Activated T-helper 1 cell treated with anti-CD3 and anti-CD28 coated beads, Interleukin-2, amount 50 U/mL, for 16 hours (primary cell): ENCODE results near the gene NUP37.
"Not testable (repeated sequence)": the region's sequence is repeated elsewhere in the genome, so short reads cannot be mapped to it uniquely, and the experiment has no call there.

Experiments used
- DNase-seq, 2 donors: peaks; one replicate each; pipeline ENCODE4 v3.0.0-alpha.2; 2020; ENCODE audit warnings: low read depth in 1 of 2, low spot score in 1 of 2

NUP37 gene

GRCh38 chr12:102093319-102093718 is 26.6 kb downstream of the NUP37 start:
- DNase-seq, result no peak

GRCh38 chr12:102089228-102089835 is 30.6 kb downstream of the NUP37 start:
- not testable (repeated sequence) for DNase-seq

- DNase-seq, result no peak
Observed at GRCh38 chr12:102080842-102081241, 39.1 kb downstream of the NUP37 start.

DNA sequence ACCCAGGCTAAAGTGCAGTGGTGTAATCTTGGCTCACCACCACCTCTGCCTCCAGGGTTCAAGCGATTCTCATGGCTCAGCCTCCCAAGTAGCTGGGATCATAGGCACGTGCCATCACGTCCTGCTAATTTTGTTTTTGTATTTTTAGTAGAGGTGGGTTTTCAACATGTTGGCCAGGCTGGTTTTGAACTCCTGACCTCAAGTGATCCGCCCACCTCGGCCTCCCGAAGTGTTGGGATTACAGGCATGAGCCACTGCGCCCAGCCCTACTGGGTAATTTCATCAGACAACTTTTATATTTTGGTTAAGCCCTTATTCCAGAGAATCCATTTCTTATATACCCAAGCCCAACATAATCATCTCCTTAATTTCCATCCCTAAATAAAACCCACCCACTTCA is 47.8 kb downstream of the NUP37 start:
- not testable (repeated sequence) for DNase-seq

DNA sequence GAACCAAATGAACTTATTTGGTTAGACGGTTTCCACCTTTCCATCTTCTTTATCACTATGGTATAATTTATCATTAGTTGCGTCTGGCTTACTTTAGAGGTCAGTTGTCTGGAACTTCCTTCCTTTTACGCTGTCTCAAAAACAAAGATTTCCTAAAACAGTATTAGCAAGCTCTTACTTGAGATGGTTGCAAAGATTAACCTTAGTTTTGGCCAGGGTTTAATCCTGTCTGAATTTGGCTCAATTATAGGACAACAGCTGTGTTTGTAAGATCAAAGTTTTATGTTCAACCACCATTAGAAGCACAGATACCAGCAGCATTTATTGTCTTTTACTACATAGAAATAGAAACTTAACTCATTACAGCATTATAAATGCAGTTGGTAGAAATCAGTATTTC is 50.2 kb downstream of the NUP37 start:
- DNase-seq, result no peak

DNA sequence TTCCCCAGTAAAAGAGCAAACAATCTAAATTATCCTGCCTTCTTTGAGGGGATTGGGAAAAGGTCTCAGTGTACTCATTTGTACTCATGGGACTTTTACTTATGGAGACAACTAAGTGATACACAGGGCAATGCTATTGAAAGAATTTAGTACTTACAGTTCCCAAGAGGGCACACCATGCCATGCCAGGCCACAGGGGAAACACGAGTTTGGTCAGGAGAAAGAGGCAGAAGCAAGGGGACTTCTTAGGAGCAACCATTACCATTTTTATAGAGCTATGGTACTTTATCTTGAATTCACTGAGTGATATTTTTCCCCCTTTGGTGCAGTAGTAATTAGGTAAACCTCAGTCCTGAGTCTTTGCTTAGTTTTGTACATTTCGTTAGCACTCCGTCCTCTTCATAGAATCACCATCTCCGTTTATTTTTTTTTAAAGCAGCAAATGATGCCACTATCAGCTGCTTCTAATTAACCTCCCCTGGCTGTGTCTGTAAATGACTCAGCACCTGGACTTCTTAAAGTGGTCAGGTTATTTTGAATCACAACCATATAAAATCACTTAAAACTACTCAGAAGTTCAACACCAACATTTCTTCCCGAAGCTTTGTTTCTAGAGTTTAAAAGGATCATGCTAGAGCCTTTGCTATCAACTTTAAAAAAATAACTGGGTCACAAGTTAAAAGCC is 52.2 kb downstream of the NUP37 start:
- no peak for DNase-seq

DNA sequence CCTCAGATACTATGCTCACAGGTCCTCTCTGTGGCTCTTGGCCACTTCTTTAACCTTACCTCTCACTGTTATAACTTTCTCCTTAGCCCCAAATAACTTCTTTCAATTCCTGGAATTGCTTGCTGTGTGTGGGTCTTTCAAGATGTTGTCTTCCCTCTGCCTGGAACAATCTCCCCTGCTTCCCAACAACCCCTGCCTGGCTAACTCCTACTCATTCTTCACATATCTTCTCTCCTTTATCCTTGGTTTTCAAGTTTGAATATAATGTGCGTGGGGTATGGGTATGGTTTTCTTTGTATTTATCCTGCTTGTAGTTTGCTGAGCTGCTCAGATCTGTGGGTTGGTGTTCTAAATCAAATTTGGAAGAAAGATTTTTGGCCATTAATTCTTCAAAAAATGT is 55.4 kb downstream of the NUP37 start:
- no peak for DNase-seq

DNA sequence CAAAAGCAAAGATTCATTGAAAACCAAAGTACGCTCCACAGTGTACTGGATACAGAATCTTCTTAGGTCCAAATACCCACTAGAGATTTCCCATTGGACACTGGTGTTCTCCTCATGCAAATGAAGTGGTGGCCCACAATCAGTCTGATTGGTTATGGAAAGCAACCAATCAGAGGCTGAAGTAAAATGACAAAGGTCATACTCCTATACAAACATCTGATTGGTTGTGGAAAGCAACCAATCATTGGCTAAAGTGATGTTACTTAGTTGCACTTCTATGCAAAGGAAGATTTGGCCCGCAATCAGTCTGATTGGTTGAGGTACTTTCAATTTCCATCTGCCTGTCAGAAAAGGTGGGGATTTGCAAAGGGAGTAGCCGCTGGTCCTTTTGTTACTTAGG is 56.8 kb downstream of the NUP37 start:
- DNase-seq, result no peak

DNA sequence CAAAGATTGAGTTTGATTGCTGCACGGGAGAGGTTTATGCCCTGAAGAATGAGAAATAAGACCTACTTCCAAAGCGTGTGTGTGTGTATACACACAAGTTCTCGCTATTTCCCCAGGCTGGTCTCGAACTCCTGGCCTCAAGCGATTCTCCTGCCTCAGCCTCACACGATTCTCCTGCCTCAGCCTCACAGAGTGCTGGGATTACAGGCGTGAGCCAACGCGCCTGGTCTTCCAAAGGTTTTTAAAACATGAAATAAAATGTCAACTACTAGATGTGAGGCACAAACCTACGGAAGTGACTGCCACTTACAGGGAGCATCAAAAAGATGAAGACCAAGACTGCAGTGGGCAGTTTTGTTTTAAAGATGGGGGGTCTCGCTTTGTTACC is 57.5 kb downstream of the NUP37 start:
- DNase-seq, result no peak

DNA sequence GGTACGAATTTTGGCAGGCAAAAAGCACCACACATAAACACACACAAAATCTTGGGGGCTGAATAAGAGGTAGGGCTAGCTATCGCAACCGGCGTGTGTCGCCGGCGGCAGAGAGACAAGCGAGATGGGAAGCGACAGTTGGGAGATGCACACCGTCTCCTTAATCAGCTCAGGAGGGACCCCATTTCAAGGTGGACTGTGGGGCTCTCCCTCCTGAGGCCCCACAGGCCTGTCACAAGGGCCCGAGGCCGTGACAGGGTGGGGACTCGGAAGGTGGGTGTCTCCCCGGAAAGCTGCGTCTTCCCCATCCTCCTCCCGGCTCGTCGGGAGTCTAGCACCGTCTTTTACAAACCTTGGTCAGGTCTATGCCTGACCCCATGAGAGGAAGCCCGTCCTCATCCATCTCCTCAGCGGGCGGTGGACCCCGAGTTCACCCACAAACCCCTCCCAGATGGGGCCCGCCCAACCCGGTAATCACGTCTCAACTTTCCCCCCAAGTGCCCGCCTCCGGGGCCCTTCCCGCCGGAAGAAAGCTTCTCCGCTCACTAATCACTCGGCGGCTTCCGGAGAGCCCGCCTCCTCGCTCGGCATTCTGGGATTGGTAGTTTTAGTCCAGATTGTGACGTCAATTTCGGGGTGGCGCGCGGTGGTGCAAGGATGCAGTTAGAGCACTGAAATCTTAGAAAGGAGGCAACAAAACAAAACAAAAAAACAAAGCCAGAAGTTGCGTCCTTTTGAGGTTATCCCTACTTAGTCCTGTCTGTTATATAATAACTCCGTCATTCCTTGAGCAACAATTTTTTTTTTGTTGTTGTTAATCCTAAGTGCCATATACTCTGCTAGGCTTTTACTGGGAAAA is 58.1 kb downstream of the NUP37 start, which contains the start of gene WASHC3:
Gene WASHC3 (minus strand): TSS at position 432 of the 859 bp plus-strand sequence. CDS start 29 bp downstream, at position 403.
- DNase-seq, result peak; percentile 88

DNA sequence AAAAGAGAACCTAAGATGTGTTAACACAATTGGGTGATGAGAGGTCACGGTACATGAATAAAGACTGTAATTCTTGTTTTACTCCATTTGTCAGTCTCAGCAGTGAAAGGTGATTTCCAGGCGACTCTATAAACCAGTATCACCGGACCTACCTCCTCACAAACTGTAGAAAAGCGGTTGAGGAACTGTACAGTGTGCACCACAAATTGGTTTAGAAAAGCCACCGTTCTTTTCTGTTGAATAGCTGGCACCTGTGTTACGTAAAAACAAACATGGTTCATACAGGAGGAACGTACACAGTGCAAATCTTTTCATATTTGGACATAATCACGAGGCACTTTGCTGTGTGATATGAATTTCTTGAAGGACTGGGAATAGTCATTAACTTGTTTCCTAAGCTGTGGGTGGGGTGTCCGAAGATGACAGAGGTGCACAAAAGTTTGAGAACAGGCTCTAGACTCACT is 58.8 kb downstream of the NUP37 start:
- DNase-seq, result no peak

DNA sequence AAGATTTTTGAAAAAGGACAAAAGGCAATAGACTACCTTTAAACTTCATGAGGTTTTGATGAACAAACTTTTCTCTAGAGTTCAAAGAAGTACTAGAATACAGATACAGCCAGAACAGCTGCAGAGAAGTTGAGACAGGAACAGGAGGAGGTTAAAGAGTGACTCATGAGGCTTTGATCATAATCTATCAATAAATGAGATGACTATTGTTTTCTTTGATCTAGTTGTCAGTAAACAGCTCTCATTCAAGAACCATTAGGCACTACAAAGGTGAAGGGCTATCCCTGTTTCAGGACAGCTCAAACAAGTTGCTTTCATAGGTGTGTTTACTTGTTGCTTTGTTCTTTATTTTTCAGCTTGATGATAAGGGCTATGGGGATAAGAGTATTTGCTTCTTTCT is 60.6 kb downstream of the NUP37 start:
- DNase-seq, result no peak

DNA sequence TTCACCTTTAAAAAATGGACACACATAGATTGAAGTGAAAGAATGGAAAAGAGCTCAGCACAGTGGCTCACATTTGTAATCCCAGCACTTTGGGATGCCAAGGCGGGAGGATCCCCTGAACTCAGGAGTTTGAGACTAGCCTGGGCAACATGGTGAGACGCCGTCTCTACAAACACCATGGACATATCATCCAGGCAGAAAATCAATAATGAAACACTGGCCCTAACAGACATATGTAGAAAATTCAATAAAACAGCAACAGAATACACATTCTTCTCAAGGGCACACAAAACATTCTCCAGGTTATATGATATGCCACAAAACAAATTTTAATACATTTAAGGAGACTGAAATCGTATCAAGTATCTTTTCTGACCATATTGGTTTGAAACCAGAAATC is 65.6 kb downstream of the NUP37 start:
- no peak for DNase-seq

GRCh38 chr12:102053062-102053349 is 66.9 kb downstream of the NUP37 start:
- DNase-seq, result no peak

DNA sequence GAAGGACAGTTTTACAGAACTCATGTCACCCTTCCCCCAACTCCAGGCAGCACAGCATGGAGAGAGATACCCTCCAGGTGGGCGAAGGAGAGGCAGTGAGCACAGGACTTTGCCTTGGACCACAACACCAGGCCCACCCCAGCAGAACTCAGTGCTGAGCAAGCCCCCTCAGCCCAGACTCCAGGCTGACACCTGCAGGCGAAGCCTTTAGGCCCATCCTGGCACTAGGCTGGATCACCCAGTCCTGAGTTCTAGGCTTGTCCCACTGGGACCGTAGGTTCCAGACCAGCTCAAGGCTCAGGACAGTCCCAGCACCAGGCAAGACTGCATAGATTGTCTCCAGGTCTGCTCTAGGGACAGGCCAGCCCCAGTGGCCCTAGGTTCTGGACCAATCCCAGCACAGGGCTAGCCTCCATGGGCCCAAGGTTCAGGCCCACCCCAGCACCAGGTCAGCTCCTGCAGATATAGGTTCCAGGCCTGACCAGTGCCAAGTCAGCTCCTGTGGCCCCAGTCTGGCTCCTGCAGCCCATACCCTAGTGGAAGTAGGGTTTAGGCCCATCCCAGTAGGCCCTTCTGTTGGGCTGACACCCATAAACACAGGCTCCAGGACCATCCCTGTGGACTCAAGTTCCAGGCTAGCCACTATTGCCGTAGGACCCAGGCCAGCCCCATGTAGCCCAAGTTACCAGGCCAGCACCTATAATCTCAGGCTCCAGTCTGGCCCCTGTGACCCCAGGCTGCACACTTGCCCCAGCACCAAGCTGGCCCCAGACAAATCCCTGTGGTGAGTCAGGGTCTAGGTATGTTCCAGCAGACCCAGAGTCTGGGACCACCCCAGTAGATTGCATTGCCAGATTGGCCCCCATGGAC is 67.5 kb downstream of the NUP37 start:
- no peak for DNase-seq

DNA sequence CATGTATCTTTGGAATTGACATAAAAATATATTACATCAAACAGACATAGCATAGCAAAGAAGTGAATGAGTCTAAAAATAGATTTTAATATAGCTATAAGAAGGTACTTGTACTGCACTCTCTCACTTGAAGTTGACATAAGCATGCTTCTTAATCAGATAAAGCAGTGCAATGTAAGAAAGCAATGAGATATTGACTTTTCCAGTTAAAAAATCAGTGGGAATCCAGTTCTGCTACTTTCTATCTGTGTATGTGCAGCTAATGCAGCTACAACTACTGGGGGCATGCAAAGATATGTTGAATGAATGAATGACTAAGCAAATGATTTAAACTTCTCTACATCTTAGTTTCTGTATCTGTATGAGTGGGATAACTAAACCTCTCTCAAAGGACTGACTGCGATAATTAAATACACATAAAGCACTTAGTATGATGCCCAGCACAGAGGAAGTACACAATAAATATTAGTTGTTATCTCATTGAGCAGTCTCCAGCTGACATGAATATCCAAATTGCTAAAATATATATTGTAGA is 68.4 kb downstream of the NUP37 start:
- no peak for DNase-seq

GRCh38 chr12:102050660-102051430 is 69.1 kb downstream of the NUP37 start:
- DNase-seq, result no peak

- no peak for DNase-seq
Observed at GRCh38 chr12:102043928-102044327, 76.0 kb downstream of the NUP37 start.

- no peak for DNase-seq
Observed at GRCh38 chr12:102033991-102034745, 85.7 kb downstream of the NUP37 start.
